SK-N-SH (cell line): ENCODE data around the gene TLR4. TPM values are rescaled to one million over a fixed set of nuclear protein-coding genes. Genes with fewer than 3 reads are reported as not detected.
A peak's percentile ranks its signal among the peaks of the same experiment; 100 is the strongest.

ENCODE experiments used
- CTCF ChIA-PET: fragments of 300-600, 350-600 bp; formaldehyde crosslinking; extraction: SDS; loops from one replicate; lab custom pipeline; 2021; lab: Yijun Ruan, JAX
- POLR2A ChIA-PET: fragments of 350-600 bp; sonication (Branson Sonifier 250); formaldehyde crosslinking; extraction: SDS; loops from one replicate; lab custom pipeline; 2020; ENCODE audit warnings: antibody characterized with exemption, inconsistent platforms; lab: Yijun Ruan, JAX
- DNase-seq: peaks from one replicate; pipeline ENCODE4 v3.0.0; 2012
- H2AFZ ChIP-seq: fragments of 200-600 bp; sonication (generic); 2 replicates; pipeline ENCODE4 v1.8.1; 2016; ENCODE audit warnings: antibody characterized with exemption, mild to moderate bottlenecking, low read depth
- H3F3A ChIP-seq: fragments of 200-600 bp; sonication (generic); replicated peaks from 2 replicates; pipeline ENCODE3; 2016; ENCODE audit warnings: antibody characterized with exemption, mild to moderate bottlenecking; ENCODE audit not compliant: insufficient read depth
- H3K27ac ChIP-seq, 2 experiments: fragments of 200-500 bp in 1 of 2; fragments of 200-600 bp in 1 of 2; sonication (Bioruptor generic) in 1 of 2; sonication (generic), shearing (Covaris generic) in 1 of 2; 2 replicates each; pipeline versions ENCODE4 v1.5.1 to v1.6.1; 2014 to 2016; ENCODE audit warnings: low read depth in 2 of 2, inconsistent platforms in 1 of 2, low read length in 1 of 2, mild to moderate bottlenecking in 1 of 2, mixed read lengths in 1 of 2
- H3K27me3 ChIP-seq: fragments of 200-600 bp; sonication (generic), shearing (Covaris generic); 2 replicates; pipeline ENCODE4 v1.6.1; 2016; ENCODE audit warnings: mixed run types; ENCODE audit not compliant: insufficient read depth
- H3K36me3 ChIP-seq, 2 experiments: fragments of 200-500 bp in 1 of 2; fragments of 200-600 bp in 1 of 2; sonication (Bioruptor generic) in 1 of 2; sonication (generic) in 1 of 2; replicated peaks in 1 of 2; 2 replicates each; pipeline versions ENCODE3 to v1.5.1; 2014 to 2016; ENCODE audit warnings: low read length in 1 of 2, mild to moderate bottlenecking in 1 of 2; ENCODE audit not compliant: insufficient read depth in 2 of 2, control insufficient read depth in 1 of 2
- H3K4me1 ChIP-seq, 2 experiments: fragments of 200-500 bp in 1 of 2; fragments of 200-600 bp in 1 of 2; sonication (Bioruptor generic) in 1 of 2; sonication (generic), shearing (Covaris generic) in 1 of 2; 2 replicates each; pipeline versions ENCODE4 v1.5.1 to v1.6.1; 2014 to 2016; ENCODE audit warnings: low read depth in 1 of 2, low read length in 1 of 2, mixed run types in 1 of 2; ENCODE audit not compliant: insufficient read depth in 2 of 2, control insufficient read depth in 1 of 2
- H3K4me2 ChIP-seq: fragments of 200-600 bp; sonication (generic), shearing (Covaris generic); 2 replicates; pipeline ENCODE4 v1.6.1; 2017; ENCODE audit warnings: mixed run types
- H3K4me3 ChIP-seq, 2 experiments: fragments of 200-500 bp in 1 of 2; fragments of 200-600 bp in 1 of 2; sonication (Bioruptor generic) in 1 of 2; sonication (generic), shearing (Covaris generic) in 1 of 2; 2 replicates each; pipeline versions ENCODE4 v1.5.1 to v1.8.1; 2014 to 2016; ENCODE audit warnings: low read depth in 2 of 2, inconsistent platforms in 1 of 2, low read length in 1 of 2, mild to moderate bottlenecking in 1 of 2, mixed read lengths in 1 of 2, moderate library complexity in 1 of 2
- H3K79me2 ChIP-seq: fragments of 200-600 bp; sonication (generic); 2 replicates; pipeline ENCODE4 v1.8.1; 2017; ENCODE audit warnings: mild to moderate bottlenecking; ENCODE audit not compliant: insufficient read depth
- H3K9ac ChIP-seq: fragments of 200-600 bp; sonication (generic); 2 replicates; pipeline ENCODE4 v1.6.1; 2017; ENCODE audit warnings: mixed run types
- H3K9me2 ChIP-seq: fragments of 200-600 bp; sonication (generic); 2 replicates; pipeline ENCODE4 v1.6.1; 2017; ENCODE audit warnings: mixed run types
- H3K9me3 ChIP-seq: fragments of 200-600 bp; sonication (generic); 2 replicates; pipeline ENCODE4 v1.6.1; 2017; ENCODE audit warnings: mixed run types, mild to moderate bottlenecking, moderate library complexity
- H4K20me1 ChIP-seq: fragments of 200-600 bp; sonication (generic); 2 replicates; pipeline ENCODE4 v1.6.1; 2017; ENCODE audit warnings: mild to moderate bottlenecking, mixed run types; ENCODE audit not compliant: insufficient read depth
- CHD2 ChIP-seq: fragments of 150-350 bp; IDR thresholded peaks from 2 replicates; pipeline ENCODE4 v1.6.1; 2018; ENCODE audit warnings: low read length; ENCODE audit not compliant: partially characterized antibody
- EP300 ChIP-seq, 2 experiments: IDR thresholded peaks; 2 replicates each; pipeline versions ENCODE4 v1.4.0 to v1.6.1; 2012; ENCODE audit warnings: borderline replicate concordance in 1 of 2, low read depth in 1 of 2, low read length in 1 of 2
- FOSL2 ChIP-seq: IDR thresholded peaks from 2 replicates; pipeline ENCODE4 v1.4.0; 2012; ENCODE audit warnings: low read depth, mild to moderate bottlenecking, moderate library complexity, borderline replicate concordance
- FOXJ3 ChIP-seq: sonication (generic); formaldehyde crosslinking; IDR thresholded peaks from 2 replicates; pipeline ENCODE4 v1.5.1; 2020; ENCODE audit warnings: mild to moderate bottlenecking, missing genetic modification reagents
- FOXM1 ChIP-seq: IDR thresholded peaks from 2 replicates; pipeline ENCODE4 v1.4.0; 2012; ENCODE audit warnings: low read depth, mild to moderate bottlenecking
- GABPA ChIP-seq: IDR thresholded peaks from 2 replicates; pipeline ENCODE4 v1.4.0; 2012; ENCODE audit warnings: low read depth, mild to moderate bottlenecking
- IRF3 ChIP-seq: fragments of 150-350 bp; IDR thresholded peaks from 2 replicates; pipeline ENCODE4 v1.6.1; 2016; ENCODE audit warnings: mild to moderate bottlenecking, low read depth, low read length
- MEF2A ChIP-seq: IDR thresholded peaks from 2 replicates; pipeline ENCODE4 v1.4.0; 2012; ENCODE audit warnings: low read depth, borderline replicate concordance
- MXI1 ChIP-seq: IDR thresholded peaks from 2 replicates; pipeline ENCODE4 v1.6.1; 2012; ENCODE audit warnings: mild to moderate bottlenecking, low read depth, low read length, improper control_type of control experiment
- NRF1 ChIP-seq: IDR thresholded peaks from 2 replicates; pipeline ENCODE4 v1.6.1; 2012; ENCODE audit warnings: low read depth, mild to moderate bottlenecking, low read length
- PBX3 ChIP-seq: IDR thresholded peaks from 2 replicates; pipeline ENCODE4; 2012
- POLR2AphosphoS5 ChIP-seq: IDR thresholded peaks from 2 replicates; pipeline ENCODE4 v1.6.1; 2012; ENCODE audit warnings: low read depth, low read length
- RAD21 ChIP-seq: IDR thresholded peaks from 2 replicates; pipeline ENCODE4 v1.6.1; 2012; ENCODE audit warnings: mild to moderate bottlenecking, low read length
- RFX5 ChIP-seq: IDR thresholded peaks from 2 replicates; pipeline ENCODE4 v1.6.1; 2012; ENCODE audit warnings: mild to moderate bottlenecking, improper control_type of control experiment, low read length
- TAF1 ChIP-seq: IDR thresholded peaks from 2 replicates; pipeline ENCODE4 v1.6.1; 2012; ENCODE audit warnings: low read depth, mild to moderate bottlenecking, low read length, moderate library complexity, borderline replicate concordance
- TCF12 ChIP-seq: IDR thresholded peaks from 2 replicates; pipeline ENCODE4 v1.4.0; 2012
- WGBS: methylation state at CpG from one replicate; pipeline ENCODE4 v1.1.6; 2017; ENCODE audit warnings: low lambda C conversion rate; 5-methylcytosine and 5-hydroxymethylcytosine counted together
- polyA plus RNA-seq, 3 experiments: library from polyadenylated mRNA; depleted of rRNA; stranded (reverse); fragments of >200 nt; gene quantifications; 2 replicates each; pipeline ENCODE4 v1.2.3, GENCODE V29; 2012
- TF ChIP-seq, protein P1 (sequence below): IDR thresholded peaks from 2 replicates; pipeline ENCODE4 v1.4.0; 2012; ENCODE audit warnings: low read depth, borderline replicate concordance

TLR4 gene
- polyA plus RNA-seq, 1 of the 3 experiments (the other 2 are of a cell fraction): 0.85 TPM

DNA sequence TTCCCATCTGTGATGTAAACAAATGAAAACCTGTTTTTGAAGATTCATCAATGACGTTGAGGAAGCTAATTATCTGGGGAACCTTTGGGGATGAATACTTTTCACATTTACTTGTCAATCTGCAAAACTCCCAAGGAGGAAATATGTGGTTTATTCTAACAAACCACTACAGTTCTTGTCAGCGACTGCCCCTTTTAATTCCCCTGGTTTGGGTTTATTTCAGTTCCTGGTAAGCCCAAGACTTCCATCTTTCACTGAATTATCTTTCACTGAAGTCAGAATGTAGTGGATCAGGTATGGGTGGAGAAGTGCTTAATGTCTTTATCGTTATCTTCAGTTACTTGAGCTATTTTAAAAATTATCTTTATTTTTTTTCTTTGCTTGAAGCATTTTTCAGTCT, 40.2 kb downstream of the TLR4 start:
- TF ChIP-seq RAD21 (no peak), NRF1 (no peak), FOXJ3 (CRISPR knock-in tag) (no peak)
- Histone ChIP-seq H3K4me3 (no peak overlapping the region), H3F3A (no peaks in the 10 kb centered on the region), H3K4me2 (no peak overlapping the region), H2AFZ (no peak overlapping the region), H3K79me2 (no peaks in the 10 kb centered on the region), H3K4me1 (no peaks in the 10 kb centered on the region; a peak in 1 of 4 replicates), H3K36me3 (no peaks in the 10 kb centered on the region), H3K9me2 (no peaks in the 10 kb centered on the region), H3K27me3 (no peaks in the 10 kb centered on the region), H3K9ac (no peak overlapping the region), H3K9me3 (no peaks in the 10 kb centered on the region), H3K27ac (no peak overlapping the region), H4K20me1 (no peaks in the 10 kb centered on the region)
- no peak for DNase-seq
- ChIA-PET POLR2A (no interaction called here), CTCF (no interaction called here)
- WGBS: 46% methylated on average over 3 of the region's 3 CpGs

- no peak overlapping the region for H2AFZ ChIP-seq
- peak; percentile 56 for DNase-seq
- H3K4me1 ChIP-seq: no peaks in the 10 kb centered on the region; a peak in 1 of 4 replicates
- H3K36me3 ChIP-seq: no peaks in the 10 kb centered on the region
- CTCF ChIA-PET: no interaction called here
- no peaks in the 10 kb centered on the region for H3K27me3 ChIP-seq
- no peaks in the 10 kb centered on the region for H3F3A ChIP-seq
- H3K4me2 ChIP-seq: no peak overlapping the region
- no peak overlapping the region for H3K9ac ChIP-seq
- no peaks in the 10 kb centered on the region for H4K20me1 ChIP-seq
- POLR2A ChIA-PET: no interaction called here
- no peak overlapping the region for H3K4me3 ChIP-seq
- H3K9me2 ChIP-seq: no peaks in the 10 kb centered on the region
- TF ChIP-seq MXI1 (no peak), MEF2A (no peak), FOXM1 (no peak), CHD2 (no peak), TAF1 (no peak), FOXJ3 (CRISPR knock-in tag) (no peak), TCF12 (no peak), EP300 (IDR thresholded peaks at IDR 0.05; ENCODE audit: borderline replicate concordance in 1 of 2, low read depth in 1 of 2, low read length in 1 of 2) (no peak), FOSL2 (no peak), NRF1 (no peak), POLR2AphosphoS5 (no peak), PBX3 (no peak), RFX5 (no peak), IRF3 (no peak), GABPA (no peak)
- TF ChIP-seq, protein P1, sequence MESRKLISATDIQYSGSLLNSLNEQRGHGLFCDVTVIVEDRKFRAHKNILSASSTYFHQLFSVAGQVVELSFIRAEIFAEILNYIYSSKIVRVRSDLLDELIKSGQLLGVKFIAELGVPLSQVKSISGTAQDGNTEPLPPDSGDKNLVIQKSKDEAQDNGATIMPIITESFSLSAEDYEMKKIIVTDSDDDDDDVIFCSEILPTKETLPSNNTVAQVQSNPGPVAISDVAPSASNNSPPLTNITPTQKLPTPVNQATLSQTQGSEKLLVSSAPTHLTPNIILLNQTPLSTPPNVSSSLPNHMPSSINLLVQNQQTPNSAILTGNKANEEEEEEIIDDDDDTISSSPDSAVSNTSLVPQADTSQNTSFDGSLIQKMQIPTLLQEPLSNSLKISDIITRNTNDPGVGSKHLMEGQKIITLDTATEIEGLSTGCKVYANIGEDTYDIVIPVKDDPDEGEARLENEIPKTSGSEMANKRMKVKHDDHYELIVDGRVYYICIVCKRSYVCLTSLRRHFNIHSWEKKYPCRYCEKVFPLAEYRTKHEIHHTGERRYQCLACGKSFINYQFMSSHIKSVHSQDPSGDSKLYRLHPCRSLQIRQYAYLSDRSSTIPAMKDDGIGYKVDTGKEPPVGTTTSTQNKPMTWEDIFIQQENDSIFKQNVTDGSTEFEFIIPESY: no peak
- H3K27ac ChIP-seq: no peak overlapping the region
- 48% methylated on average over 20 of the region's 46 CpGs for WGBS
- no peaks in the 10 kb centered on the region for H3K79me2 ChIP-seq
- no peaks in the 10 kb centered on the region for H3K9me3 ChIP-seq
These were observed 40.7 kb downstream of the TLR4 start for GRCh38 chr9:117744856-117745389.
